ENCODE measurements around the gene SLC10A7.

DNA sequence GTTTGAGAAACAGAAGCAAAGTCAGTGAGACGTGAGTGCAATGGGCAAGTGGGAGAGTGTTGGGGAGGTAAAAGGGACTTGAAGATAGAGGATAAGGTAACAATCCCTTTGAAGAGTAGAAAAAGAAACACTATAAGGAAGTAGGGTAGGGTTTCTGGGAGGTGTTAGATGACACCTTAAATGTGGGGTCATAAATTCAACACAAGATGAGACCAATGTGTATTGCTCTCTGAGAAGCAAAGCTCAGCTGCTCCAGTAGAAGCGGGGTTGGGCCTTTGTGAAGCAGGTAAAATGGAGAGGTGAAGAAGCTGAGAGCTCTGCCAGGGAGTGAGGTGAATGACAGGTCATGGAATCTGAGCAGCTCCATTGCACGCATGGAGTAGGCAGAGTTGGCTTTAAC is 222.1 kb downstream of the SLC10A7 start:
- TF ChIP-seq, protein P1, sequence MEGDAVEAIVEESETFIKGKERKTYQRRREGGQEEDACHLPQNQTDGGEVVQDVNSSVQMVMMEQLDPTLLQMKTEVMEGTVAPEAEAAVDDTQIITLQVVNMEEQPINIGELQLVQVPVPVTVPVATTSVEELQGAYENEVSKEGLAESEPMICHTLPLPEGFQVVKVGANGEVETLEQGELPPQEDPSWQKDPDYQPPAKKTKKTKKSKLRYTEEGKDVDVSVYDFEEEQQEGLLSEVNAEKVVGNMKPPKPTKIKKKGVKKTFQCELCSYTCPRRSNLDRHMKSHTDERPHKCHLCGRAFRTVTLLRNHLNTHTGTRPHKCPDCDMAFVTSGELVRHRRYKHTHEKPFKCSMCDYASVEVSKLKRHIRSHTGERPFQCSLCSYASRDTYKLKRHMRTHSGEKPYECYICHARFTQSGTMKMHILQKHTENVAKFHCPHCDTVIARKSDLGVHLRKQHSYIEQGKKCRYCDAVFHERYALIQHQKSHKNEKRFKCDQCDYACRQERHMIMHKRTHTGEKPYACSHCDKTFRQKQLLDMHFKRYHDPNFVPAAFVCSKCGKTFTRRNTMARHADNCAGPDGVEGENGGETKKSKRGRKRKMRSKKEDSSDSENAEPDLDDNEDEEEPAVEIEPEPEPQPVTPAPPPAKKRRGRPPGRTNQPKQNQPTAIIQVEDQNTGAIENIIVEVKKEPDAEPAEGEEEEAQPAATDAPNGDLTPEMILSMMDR (IDR thresholded peaks at IDR 0.05; ENCODE audit: insufficient read depth, low read length, poor library complexity, severe bottlenecking): no peak
- no peak for TF ChIP-seq EZH2phosphoT487 (conservative IDR thresholded peaks at IDR 0.05; ENCODE audit: low read length)

Measured in SU-DHL-6 (cell line).